GM23248 (cell line): ENCODE results near the gene TVP23C. TPM values are rescaled to one million over a fixed set of nuclear protein-coding genes. Genes with fewer than 3 reads are reported as not detected.

Experiments
- DNase-seq: peaks from one replicate; pipeline ENCODE4 v3.0.0-alpha.2; 2015
- H2AFZ ChIP-seq: fragments of 200-600 bp; sonication (generic); 2 replicates; pipeline ENCODE4 v1.6.1; 2016; ENCODE audit warnings: antibody characterized with exemption
- H3F3A ChIP-seq: fragments of 200-600 bp; sonication (generic); 2 replicates; pipeline ENCODE4 v1.6.1; 2016; ENCODE audit warnings: mild to moderate bottlenecking, antibody characterized with exemption, mixed run types; ENCODE audit not compliant: insufficient read depth
- H3K27ac ChIP-seq: fragments of 200-600 bp; sonication (generic); 2 replicates; pipeline ENCODE4 v1.5.1; 2016; ENCODE audit warnings: mild to moderate bottlenecking
- H3K27me3 ChIP-seq: fragments of 200-600 bp; sonication (generic); replicated peaks from 2 replicates; pipeline ENCODE4 v1.6.1; 2016; ENCODE audit warnings: mild to moderate bottlenecking; ENCODE audit not compliant: insufficient read depth
- H3K36me3 ChIP-seq: fragments of 200-600 bp; sonication (generic); 2 replicates; pipeline ENCODE4 v1.6.1; 2016; ENCODE audit warnings: low read depth, mild to moderate bottlenecking
- H3K4me1 ChIP-seq: fragments of 200-600 bp; sonication (generic); 2 replicates; pipeline ENCODE4 v1.6.1; 2016; ENCODE audit warnings: mild to moderate bottlenecking; ENCODE audit not compliant: insufficient read depth
- H3K4me2 ChIP-seq: fragments of 200-600 bp; sonication (generic); one replicate; pipeline ENCODE4 v1.6.1; 2016; ENCODE audit warnings: mild to moderate bottlenecking; ENCODE audit not compliant: unreplicated experiment
- H3K4me3 ChIP-seq: fragments of 200-600 bp; sonication (generic); 2 replicates; pipeline ENCODE4 v1.5.1; 2016; ENCODE audit warnings: mild to moderate bottlenecking
- H3K79me2 ChIP-seq: fragments of 200-600 bp; sonication (generic); 2 replicates; pipeline ENCODE4 v1.6.1; 2016; ENCODE audit warnings: mild to moderate bottlenecking; ENCODE audit not compliant: insufficient read depth
- H3K9ac ChIP-seq: fragments of 200-600 bp; sonication (generic); 2 replicates; pipeline ENCODE4 v1.6.1; 2016; ENCODE audit warnings: mild to moderate bottlenecking
- H3K9me2 ChIP-seq: fragments of 200-600 bp; sonication (generic); 2 replicates; pipeline ENCODE4 v1.6.1; 2016; ENCODE audit warnings: mixed run types, mild to moderate bottlenecking, moderate library complexity; ENCODE audit not compliant: insufficient read depth
- H3K9me3 ChIP-seq: fragments of 200-600 bp; sonication (generic); one replicate; pipeline ENCODE4 v1.6.1; 2017; ENCODE audit warnings: low read depth
- H4K20me1 ChIP-seq: fragments of 200-600 bp; sonication (generic); 2 replicates; pipeline ENCODE4 v1.6.0; 2016; ENCODE audit not compliant: insufficient read depth
- EZH2 ChIP-seq: fragments of 200-600 bp; sonication (generic); IDR thresholded peaks from 2 replicates; pipeline ENCODE4 v1.6.1; 2018; ENCODE audit warnings: antibody characterized with exemption, mild to moderate bottlenecking; ENCODE audit not compliant: insufficient read depth, poor library complexity, severe bottlenecking
- EZH2phosphoT487 ChIP-seq: fragments of 200-600 bp; sonication (generic); IDR thresholded peaks from 2 replicates; pipeline ENCODE4 v1.6.1; 2018; ENCODE audit warnings: antibody characterized with exemption, moderate library complexity, mild to moderate bottlenecking, low read depth; ENCODE audit not compliant: insufficient read depth
- WGBS, 2 experiments: methylation state at CpG; one replicate each; pipeline ENCODE4 v1.1.6; 2015 to 2017; ENCODE audit warnings: low lambda C conversion rate in 2 of 2, low coverage in 1 of 2; ENCODE audit errors: missing lambda C conversion rate in 2 of 2; 5-methylcytosine and 5-hydroxymethylcytosine counted together
- in situ Hi-C: fragments of 300-500 bp; cut with MboI; formaldehyde crosslinking; loops from 2 replicates; pipeline ENCODE4 v1.15.0; 2020
- polyA plus RNA-seq: library from polyadenylated mRNA; unstranded; fragments of >200 nt; fragmentation: Nextera tagmentation; extraction: Ambion mirVana; gene quantifications from 2 replicates; pipeline ENCODE4 v1.2.1, GENCODE V29; 2016
- small RNA-seq: library from RNA; depleted of rRNA; stranded (forward); fragments of <200 nt; gene quantifications from one replicate; pipeline ENCODE3, GENCODE V24; 2014; ENCODE audit warnings: low read depth, low replicate concordance
- total RNA-seq: library from RNA; depleted of rRNA; stranded (reverse); fragments of >200 nt; shearing (Covaris generic); gene quantifications from 2 replicates; pipeline ENCODE4 v1.2.3, GENCODE V29; 2014; rRNA removed

The TVP23C gene
- total and polyA plus RNA-seq, 2 experiments from 2014 or later = 6.7 to 9.6 TPM

DNA sequence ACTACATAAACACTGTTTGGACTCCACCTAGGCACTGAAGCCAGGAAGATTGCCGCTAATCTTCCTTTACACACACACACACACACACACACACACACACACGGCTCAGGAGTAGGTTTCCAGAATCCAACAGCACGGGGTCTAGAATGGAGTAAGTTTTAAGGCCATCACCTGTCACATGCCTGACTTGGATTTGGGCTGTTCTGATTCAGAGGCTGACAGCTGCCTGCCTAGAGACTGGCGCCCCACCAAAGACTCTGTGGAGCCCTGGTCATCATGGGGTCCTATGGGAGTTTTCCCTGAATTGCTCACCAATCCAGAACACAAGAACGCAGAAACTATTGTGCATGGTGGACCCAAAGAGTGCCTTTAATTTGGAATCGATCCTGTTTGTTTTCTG, 106.8 kb downstream of the TVP23C start:
- H3K27me3 ChIP-seq = no peaks in the 10 kb centered on the region
- H2AFZ ChIP-seq = peak overlapping the region; percentile 70; the same call in 1 of the 2 replicates
- peak overlapping the region; percentile 70 for H3K27ac ChIP-seq
- peak overlapping the region; percentile 80 for H3K4me2 ChIP-seq
- H3F3A ChIP-seq = peaks cover 36% of the 10 kb centered on the region
- peak overlapping the region; percentile 62 for H3K9ac ChIP-seq
- 17 to 29% methylated on average over 6 of the region's 6 CpGs for WGBS, 2 experiments
- peaks cover 44% of the 10 kb centered on the region for H3K4me1 ChIP-seq
- H3K9me2 ChIP-seq = no peaks in the 10 kb centered on the region
- peak; percentile 52 for DNase-seq
- TF ChIP-seq EZH2phosphoT487 (no peak), EZH2 (no peak)
- no peaks in the 10 kb centered on the region for H3K79me2 ChIP-seq
- 0 out of 2 replicates have a peak, but pooled peaks cover 11% of the 10 kb centered on the region for H3K36me3 ChIP-seq
- in situ Hi-C loops = no loop called here
- H3K9me3 ChIP-seq = no peaks in the 10 kb centered on the region
- no peaks in the 10 kb centered on the region for H4K20me1 ChIP-seq
- H3K4me3 ChIP-seq = peak overlapping the region; percentile 54

DNA sequence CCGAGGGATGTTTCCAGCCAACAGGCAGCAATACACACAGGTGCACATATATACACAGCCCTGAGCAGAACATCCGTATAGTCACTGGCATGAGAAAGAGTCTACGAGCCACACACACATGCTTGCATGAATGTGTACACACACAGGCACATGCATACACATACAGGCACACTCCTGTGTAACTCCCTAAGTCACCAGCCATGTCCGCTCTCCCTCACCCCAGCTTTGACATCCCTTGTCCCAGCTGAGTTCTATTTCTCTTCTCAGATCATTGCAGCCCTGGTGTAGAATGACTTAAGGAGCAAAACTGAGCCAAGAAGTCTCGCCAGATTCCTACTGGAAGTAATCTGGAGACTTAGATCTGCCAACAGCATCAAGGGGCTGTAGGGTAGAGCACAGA, 108.9 kb downstream of the TVP23C start:
- Histone ChIP-seq H3F3A (peaks cover 36% of the 10 kb centered on the region), H3K36me3 (0 out of 2 replicates have a peak, but pooled peaks cover 11% of the 10 kb centered on the region), H3K27ac (no peak overlapping the region), H3K79me2 (no peaks in the 10 kb centered on the region), H2AFZ (no peak overlapping the region), H3K4me3 (no peak overlapping the region), H3K27me3 (no peaks in the 10 kb centered on the region), H3K9me3 (no peaks in the 10 kb centered on the region), H3K9me2 (no peaks in the 10 kb centered on the region), H3K9ac (no peak overlapping the region), H3K4me2 (no peak overlapping the region), H3K4me1 (peaks cover 44% of the 10 kb centered on the region), H4K20me1 (no peaks in the 10 kb centered on the region)
- DNase-seq = no peak
- in situ Hi-C loops = no loop called here
- TF ChIP-seq EZH2 = no peak
- no peak for TF ChIP-seq EZH2phosphoT487
- 81 to 90% methylated on average over 5 of the region's 5 CpGs for WGBS, 2 experiments

DNA sequence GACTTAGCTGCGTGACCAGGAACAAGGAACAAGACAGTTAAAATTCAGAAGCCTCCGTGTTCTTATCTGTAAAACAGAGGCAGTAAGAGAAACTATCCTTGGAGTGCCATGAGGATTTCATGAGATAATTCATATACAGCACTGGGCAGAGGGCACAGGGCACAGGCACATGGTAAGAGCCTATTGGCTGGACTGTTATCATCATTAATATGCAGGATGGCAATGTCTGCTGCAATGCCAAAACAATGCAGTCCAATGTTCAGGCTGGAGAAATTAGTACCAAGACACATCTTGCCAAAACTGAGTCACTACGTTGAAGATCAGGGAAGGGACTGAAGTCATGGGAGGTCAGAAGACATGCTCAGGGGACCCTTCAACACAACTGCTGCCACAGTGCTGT, 109.5 kb downstream of the TVP23C start:
- in situ Hi-C loops = no loop called here
- H3K36me3 ChIP-seq = 0 out of 2 replicates have a peak, but pooled peaks cover 11% of the 10 kb centered on the region
- no peak overlapping the region for H2AFZ ChIP-seq
- H3K79me2 ChIP-seq = no peaks in the 10 kb centered on the region
- H3K4me2 ChIP-seq = peak overlapping the region; percentile 50
- peaks cover 36% of the 10 kb centered on the region for H3F3A ChIP-seq
- H3K9me2 ChIP-seq = no peaks in the 10 kb centered on the region
- peak; percentile 19 for DNase-seq
- no peaks in the 10 kb centered on the region for H3K9me3 ChIP-seq
- WGBS, 2 experiments = 33 to 40% methylated on average over 3 of the region's 3 CpGs
- H3K9ac ChIP-seq = no peak overlapping the region
- H3K27ac ChIP-seq = no peak overlapping the region
- no peaks in the 10 kb centered on the region for H4K20me1 ChIP-seq
- H3K27me3 ChIP-seq = no peaks in the 10 kb centered on the region
- no peak overlapping the region for H3K4me3 ChIP-seq
- TF ChIP-seq EZH2phosphoT487 = no peak
- TF ChIP-seq EZH2 = no peak
- peaks cover 44% of the 10 kb centered on the region for H3K4me1 ChIP-seq

DNA sequence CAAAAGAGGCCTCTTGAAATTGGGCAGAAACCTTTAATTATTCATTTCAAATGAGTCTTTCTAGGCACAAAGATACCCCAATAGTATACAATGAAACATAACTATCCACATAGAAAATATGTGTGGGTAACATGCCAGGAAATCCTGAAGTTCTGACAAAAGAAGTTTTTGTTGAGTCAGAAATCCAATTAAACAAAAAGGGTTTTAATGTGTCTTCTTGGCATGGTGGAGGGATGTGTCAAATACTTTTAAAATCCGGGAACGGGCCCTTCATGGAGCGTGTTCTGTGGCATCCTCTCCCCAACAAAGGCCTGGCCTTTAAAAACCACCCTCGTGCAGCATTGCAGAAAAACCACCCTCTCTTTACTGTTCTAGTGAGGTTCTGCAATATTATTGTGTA, 110.0 kb downstream of the TVP23C start:
- in situ Hi-C loops = no loop called here

DNA sequence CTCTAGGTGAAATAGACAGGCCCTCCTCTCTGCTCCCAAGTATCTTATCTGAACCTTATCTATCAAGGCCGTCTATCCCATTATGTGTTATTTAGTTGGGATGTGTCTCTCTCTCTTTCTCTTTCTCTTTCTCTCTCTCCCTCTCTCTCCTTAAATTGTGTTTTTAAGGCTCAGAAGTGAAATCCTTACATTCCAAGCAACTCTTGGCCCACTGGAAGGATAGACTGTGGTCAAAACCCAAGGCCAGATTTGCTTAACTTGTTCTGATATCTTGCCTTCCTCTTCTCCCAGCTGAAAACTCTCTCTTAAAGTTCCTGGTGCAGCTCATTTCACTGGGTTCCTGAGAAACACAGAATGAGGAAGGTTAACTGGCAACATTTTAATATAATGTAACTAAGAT, 110.5 kb downstream of the TVP23C start:
- Histone ChIP-seq H3K4me2 (peak overlapping the region; percentile 50), H3K27ac (0 out of 2 replicates have a peak overlapping the region, but pooled peaks have one; percentile 2), H4K20me1 (no peaks in the 10 kb centered on the region), H3K9me2 (no peaks in the 10 kb centered on the region), H3K4me3 (no peak overlapping the region), H2AFZ (no peak overlapping the region), H3K9me3 (no peaks in the 10 kb centered on the region), H3K27me3 (no peaks in the 10 kb centered on the region), H3K79me2 (no peaks in the 10 kb centered on the region), H3F3A (peaks cover 31% of the 10 kb centered on the region), H3K36me3 (0 out of 2 replicates have a peak, but pooled peaks cover 11% of the 10 kb centered on the region), H3K9ac (no peak overlapping the region), H3K4me1 (peaks cover 36% of the 10 kb centered on the region)
- 67 to 72% methylated on average over 1 of the region's 1 CpG for WGBS, 2 experiments
- no peak for DNase-seq
- TF ChIP-seq EZH2phosphoT487 (no peak), EZH2 (no peak)
- in situ Hi-C loops = no loop called here

More for the DNA sequence above, 110.0 kb downstream of the TVP23C start:
- Histone ChIP-seq H2AFZ (no peak overlapping the region), H3K9me2 (no peaks in the 10 kb centered on the region), H3K4me1 (peaks cover 41% of the 10 kb centered on the region), H3K9ac (no peak overlapping the region), H3K4me2 (peak overlapping the region; percentile 50), H3K79me2 (no peaks in the 10 kb centered on the region), H3K9me3 (no peaks in the 10 kb centered on the region), H3K4me3 (no peak overlapping the region), H4K20me1 (no peaks in the 10 kb centered on the region), H3K27ac (0 out of 2 replicates have a peak overlapping the region, but pooled peaks have one; percentile 2), H3K27me3 (no peaks in the 10 kb centered on the region), H3F3A (peaks cover 36% of the 10 kb centered on the region), H3K36me3 (0 out of 2 replicates have a peak, but pooled peaks cover 11% of the 10 kb centered on the region)
- peak; percentile 54 for DNase-seq
- 12 to 17% methylated on average over 4 of the region's 4 CpGs for WGBS, 2 experiments
- no peak for TF ChIP-seq EZH2
- no peak for TF ChIP-seq EZH2phosphoT487

Small RNA genes lying within 50 kb of the gene (small RNA-seq; reads per million reads assigned to genes)
- not detected for gene AC005838.1
- gene RF00090 = not detected

Other genes with a start within 250 kb of the TVP23C start
- gene TEKT3, start 221.9 kb downstream of the TVP23C start, total RNA-seq = not detected in 2 replicates
- gene TEKT3, start 221.9 kb downstream of the TVP23C start, polyA plus RNA-seq = not detected in 2 replicates
- gene CDRT4, start 95.9 kb downstream of the TVP23C start, total RNA-seq = 3.8 and 23.3 TPM in 2 replicates
- 3.0 and 4.1 TPM in 2 replicates for gene CDRT4, start 95.9 kb downstream of the TVP23C start, polyA plus RNA-seq
- not detected in 2 replicates for gene FBXW10B, start 56.2 kb upstream of the TVP23C start, total RNA-seq
- 0.15 TPM in 1 of 2 replicates, not detected in the other for gene FBXW10B, start 56.2 kb upstream of the TVP23C start, polyA plus RNA-seq
- gene TRIM16, start 120.8 kb upstream of the TVP23C start, total RNA-seq = 32.1 and 39.0 TPM in 2 replicates
- gene TRIM16, start 120.8 kb upstream of the TVP23C start, polyA plus RNA-seq = 21.3 and 23.2 TPM in 2 replicates
- gene ZNF286A, start 136.3 kb upstream of the TVP23C start, total RNA-seq = 13.6 and 18.3 TPM in 2 replicates
- 10.3 and 11.7 TPM in 2 replicates for gene ZNF286A, start 136.3 kb upstream of the TVP23C start, polyA plus RNA-seq
- gene TBC1D26, start 168.8 kb upstream of the TVP23C start, total RNA-seq = not detected in 2 replicates
- not detected in 2 replicates for gene TBC1D26, start 168.8 kb upstream of the TVP23C start, polyA plus RNA-seq